Stimulated activated CD8-positive, alpha-beta memory T cell treated with anti-CD3 and anti-CD28 coated beads, Interleukin-15, amount 100 ng/mL, for 1 hour (primary cell): Measurements from ENCODE around the gene RNF220.

Experiments
- DNase-seq: peaks from one replicate; pipeline ENCODE4 v3.0.0-alpha.2; 2020; ENCODE audit warnings: low read depth

RNF220 gene

DNA sequence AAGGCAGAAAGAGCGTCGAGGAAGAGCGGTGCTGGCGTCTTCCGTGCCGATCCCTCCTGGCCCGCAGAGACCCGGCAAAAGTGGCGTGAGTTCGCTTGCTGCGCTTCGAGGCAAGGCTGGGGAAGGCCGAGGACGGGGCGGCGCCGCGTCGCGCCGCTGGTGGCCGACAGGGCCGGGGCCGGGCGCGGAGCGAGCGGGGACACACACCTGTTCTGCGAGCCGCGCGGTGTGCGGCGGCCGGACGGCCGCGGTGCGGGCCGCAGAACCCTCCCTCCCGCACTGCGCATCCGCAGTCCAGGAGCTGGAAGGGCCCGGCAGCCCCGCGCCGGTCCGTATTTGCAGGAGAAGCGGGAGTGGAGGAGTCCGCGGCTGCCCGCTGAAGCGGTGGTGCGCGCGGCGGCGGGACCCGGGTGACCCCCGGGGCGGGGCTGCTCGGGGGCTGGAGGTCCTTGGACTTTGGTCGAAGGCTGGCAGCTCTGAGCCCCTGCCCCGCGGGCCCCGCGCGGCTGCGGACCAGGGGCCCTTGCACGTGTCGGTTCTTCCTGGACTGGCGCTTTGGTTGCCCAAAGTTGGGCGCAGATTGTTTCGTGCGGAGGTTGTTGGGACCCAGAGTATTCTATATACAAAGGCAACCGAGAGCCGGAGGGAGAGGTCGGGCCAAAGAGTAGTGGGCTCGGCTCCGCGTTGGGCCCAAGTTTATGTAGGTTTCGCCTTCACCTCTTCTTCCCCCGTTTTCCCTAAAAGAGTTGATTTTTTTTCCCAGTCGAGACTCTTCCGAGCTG is 2.6 kb downstream of the RNF220 start:
- no peak for DNase-seq

DNA sequence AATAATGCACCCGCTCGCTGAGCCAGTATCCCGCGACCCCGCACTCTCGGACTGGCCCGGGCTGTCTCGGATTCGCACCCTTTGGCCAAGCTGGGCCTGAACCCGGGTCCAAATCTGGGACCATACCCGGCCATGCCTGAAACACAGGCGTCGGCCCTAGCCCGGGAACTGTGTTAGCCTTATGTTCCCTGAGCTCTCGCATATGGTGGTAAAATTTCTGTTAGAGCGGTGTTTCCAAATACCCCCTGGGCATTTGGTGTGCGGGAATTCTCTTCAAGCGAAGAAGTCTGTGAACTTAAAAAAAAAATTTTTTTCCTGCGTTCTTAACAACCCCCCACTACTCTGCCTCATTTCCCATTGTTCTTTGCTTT is 3.1 kb downstream of the RNF220 start:
- DNase-seq, result no peak

DNA sequence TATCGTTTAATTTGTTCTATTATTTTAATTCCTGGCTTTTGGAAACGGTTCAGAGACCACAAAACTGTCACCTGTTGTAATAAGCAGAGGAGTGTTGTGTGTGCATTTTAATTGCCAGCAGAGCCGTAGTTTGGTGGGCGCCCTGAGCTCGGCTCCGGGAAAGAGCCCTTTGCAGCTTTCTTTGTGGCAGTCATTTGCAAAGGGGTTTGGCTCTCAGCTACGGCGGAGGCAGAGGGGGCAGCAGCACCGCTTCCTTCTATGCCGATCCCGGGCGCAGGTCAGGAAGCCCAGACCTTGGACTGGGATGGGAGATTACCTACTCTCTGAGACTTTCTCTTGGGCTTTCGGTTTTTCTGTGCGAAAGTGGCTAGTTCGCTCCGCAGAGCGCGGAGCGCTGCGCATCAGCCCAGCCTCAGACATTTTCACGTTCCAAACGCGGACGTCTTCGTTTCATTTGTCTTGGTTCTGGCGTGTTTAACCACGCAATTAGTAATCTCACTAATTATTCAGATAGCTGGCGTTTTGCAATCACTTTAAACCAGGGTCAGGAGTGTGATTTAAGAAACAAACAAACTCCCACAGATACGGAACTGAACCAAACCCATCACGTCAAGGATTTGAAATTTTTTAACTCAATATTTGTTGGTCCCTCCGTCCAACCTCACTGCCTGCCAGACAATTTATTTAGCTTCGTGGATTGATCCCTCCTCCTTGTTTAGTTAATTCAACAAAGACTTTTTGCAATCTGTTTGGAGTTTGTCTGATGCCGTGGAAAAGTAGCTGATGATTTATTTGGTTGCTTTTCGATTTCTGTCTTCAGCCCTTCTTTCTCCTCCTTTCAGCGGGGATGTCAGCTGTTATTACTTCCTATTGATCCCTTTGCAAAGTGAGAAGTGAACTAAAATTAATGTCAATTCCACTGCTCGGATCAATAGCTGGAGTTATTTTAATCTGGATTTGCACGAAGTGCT is 3.9 kb downstream of the RNF220 start:
- no peak for DNase-seq

DNA sequence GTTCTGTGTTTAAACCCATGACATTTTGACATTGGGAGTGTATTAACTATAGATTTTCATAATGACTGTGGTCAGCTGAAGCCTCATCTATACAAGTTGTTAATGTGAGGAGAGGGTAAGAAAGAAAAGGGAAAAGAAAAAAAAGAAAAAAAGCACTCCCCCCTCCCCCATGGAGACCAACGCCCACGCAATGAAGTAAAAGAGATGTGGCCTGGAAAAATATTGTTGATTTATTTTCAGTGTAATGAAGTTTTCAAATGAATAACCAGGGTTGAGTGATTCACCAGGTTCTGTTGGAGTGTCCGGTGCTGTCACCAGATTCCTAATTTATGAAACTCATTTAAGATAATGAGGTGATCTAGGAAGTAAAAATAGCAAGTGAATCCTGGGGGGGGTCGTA is 4.7 kb downstream of the RNF220 start:
- no peak for DNase-seq

DNA sequence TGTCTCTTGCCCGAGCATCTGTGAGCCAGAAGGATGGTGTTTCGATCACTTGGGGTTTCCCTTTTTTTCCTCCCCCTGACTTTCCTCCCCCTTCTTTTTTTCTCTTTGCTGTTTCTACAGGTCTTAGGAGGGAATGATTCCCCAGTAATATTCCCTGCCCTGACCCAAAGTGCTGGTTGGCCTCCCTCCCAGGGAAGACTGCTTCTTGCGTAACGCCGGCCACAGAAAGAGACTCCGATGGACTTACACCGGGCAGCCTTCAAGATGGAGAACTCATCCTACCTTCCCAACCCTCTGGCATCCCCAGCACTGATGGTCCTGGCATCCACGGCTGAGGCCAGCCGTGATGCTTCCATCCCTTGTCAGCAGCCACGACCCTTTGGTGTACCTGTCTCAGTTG is 6.8 kb downstream of the RNF220 start:
- no peak for DNase-seq

DNA sequence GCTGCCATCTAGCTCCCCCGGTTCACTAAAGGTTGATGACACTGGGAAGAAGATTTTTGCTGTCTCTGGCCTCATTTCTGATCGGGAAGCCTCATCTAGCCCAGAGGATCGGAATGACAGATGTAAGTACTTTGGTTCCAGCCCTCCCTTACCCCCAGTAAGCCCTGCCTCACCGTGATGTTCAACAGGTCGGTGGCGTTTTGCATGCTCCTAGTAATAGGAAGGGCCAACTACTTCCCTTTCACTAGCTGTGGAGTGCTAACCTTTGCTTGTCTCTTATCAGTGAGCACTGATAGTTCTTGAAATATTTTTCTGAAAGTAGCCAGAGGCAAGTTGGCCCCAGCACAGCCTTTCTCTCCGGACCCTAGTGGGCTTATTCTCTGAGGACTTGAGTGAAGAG is 7.5 kb downstream of the RNF220 start:
- DNase-seq, result no peak

DNA sequence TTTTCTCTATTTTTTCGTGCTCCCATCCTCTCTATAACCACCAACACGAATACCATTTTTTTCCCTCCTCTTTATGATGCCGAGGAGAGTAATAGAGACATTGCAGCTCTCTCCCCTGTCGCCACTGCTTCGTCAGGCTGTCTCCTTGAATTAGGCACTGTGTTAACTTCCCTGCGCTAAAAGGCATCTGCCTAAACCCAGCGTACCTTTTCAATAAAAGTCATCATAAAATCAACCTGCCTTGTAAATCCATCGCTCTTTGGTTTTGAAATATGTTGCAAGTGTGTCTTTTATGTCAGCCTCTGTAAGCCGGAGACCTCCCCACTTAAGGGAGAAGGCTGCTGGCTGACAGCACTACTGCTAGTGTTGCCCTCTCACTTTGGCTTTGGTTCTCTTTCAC is 8.7 kb downstream of the RNF220 start:
- DNase-seq, result no peak

DNA sequence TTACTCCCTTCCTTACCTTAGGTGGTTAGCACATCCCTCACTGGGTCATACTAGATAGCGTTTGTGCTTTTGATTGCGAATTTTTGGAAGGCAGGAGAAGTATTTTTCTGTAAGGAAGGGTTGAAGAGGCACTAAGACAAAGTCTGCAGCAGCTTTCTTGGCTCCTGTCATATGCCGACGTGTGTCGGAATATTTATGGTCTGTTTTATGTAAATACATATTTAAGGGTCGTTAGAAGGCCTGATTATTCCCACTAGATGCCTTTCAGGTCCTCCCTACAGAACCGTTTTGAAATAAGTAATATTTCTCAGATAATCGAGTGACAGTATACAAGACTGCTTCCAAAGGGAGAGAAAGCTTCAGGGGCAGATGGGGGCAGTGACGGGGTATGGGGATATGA is 10.0 kb downstream of the RNF220 start:
- DNase-seq, result no peak

DNA sequence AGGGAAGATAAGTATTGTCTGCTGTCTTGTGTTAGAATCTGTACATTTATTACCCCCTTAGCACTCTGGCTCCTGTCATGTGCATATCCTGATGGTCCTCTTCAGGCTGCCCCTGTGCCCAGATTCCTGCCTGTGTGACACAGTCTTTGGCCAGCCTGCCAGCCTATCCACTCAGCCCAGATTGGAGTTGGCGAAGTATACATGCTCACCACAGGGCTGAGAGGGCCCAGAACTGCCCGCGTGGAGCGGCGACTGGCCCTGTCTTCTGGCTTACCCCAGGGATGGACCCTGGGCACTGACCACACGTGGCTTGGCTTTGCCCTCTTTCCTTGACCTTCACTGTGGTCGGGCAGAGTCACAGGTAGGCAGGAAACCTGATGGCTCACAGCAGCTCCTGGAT is 11.4 kb downstream of the RNF220 start:
- DNase-seq, result no peak

DNA sequence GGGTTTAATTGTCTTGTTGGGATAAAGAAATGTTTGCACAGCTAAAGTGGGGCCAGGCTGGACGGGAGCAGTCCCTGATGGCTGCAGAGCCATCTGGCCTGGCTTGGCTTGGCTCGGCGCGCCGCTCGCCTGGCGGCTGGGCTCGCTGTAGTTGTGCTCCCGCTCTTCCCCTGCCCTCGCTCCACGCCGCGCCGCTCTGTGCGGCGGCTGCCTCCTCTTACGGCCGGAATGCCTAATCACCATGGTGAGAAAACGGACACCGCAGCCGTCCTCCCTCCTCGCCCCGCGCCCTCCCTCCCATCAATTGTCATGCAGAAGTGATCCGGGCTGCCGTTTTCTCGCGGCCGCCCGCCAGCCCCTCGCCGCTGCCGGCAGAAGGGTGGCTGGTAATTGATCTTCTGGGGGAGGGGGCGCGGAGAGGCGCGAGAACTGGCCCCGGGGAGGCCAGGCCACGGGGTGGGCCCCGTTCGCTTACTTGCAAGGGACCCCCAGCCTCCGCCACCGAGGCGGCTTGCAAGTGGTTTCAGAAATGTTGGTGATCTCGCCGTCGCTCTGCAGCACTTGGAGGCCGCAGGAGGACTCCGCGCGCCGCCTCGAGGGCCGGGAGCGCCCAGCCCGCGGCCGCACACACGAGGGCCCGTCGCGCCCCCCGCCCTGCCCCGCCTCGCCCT is 12.4 kb downstream of the RNF220 start:
- DNase-seq, result no peak

DNA sequence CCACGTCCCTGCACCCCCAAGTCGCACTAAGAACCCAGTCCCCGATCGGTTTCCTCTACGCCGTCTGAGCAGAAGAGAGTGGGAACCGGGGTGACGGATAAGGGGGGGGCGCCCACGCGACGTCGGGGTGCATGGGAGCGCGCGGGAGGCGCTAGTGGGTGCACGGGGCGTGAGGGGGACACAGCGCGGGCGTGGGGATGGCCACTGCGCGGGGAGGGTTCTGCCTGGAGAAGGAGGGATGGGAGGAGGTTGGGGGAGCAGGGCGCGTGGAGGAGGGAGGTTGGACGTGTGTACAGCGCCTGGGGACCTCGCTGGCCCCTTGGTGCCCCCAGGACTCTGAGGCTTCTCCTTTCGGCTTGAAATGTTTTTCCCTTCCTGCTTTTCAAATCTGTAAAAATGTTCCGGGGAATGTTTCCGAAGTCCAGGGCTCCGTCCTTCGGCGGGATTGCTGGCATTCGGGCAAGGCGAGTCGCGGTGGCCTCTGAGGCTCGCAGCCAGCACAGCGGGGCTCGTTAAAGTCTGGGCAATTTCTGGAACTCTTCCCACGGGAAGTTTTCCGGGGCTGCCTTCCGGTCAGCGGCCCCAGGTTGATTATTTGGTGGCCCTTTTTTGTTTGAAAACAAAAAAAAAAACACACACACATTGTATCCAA is 13.1 kb downstream of the RNF220 start:
- DNase-seq, result no peak

DNA sequence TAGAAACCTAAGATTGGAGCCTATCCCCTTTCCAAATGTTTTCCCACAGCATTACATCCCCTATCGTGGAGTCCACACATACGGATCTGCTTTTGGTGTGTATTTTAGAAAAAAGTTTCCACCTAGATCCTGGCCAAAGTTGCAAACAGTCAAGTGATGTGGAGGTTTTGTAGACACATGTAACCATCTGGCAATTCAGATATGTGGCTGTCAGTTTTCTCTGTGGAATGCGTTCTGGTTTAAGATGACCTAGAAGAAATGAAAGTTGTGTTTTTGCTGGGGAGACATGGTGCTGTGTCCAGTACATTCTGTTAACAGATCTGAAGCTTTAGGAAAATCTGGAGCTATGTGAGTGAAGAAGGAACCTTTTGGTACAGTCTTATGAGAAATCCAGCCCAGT is 14.8 kb downstream of the RNF220 start:
- no peak for DNase-seq

DNA sequence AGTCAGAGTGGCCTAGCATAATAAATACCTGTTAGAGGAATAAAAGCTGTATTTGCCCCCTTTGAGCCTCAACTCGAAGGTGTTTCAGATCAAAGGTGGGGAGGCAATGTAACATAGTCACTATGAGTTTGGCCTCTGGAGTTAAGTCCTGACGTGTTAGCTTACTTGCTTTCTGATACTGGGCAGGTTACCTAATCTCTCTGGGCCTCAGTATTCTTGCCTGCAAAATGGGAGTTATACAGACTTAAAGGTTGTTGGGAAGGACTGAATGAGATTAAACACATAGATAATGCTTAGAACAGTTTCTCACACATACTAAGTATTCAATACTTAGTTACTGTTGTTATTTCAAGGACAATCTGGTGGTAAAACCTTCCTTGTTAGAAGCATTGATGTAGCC is 15.5 kb downstream of the RNF220 start:
- no peak for DNase-seq

DNA sequence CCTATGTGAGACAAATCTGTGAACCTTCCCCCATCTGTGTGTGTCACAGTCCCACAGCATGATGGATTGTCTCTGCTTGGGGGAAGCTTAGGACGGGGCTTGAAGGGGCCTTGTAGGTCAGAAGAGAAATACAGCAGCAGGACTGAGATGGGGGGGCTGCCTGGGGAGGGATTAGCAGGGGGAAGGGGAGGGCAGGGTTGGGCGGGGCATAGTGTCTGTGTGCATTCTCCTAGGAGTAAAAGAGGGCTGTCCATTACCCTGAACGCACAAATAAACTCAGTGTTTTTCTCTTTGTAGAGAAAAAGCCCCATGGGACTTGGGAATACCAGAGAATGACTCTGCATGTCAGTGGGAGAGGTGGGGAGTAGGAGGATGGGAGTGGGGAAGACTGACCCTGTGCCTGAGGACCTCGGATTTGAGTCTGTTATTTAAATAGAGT is 16.4 kb downstream of the RNF220 start:
- DNase-seq, result no peak

DNA sequence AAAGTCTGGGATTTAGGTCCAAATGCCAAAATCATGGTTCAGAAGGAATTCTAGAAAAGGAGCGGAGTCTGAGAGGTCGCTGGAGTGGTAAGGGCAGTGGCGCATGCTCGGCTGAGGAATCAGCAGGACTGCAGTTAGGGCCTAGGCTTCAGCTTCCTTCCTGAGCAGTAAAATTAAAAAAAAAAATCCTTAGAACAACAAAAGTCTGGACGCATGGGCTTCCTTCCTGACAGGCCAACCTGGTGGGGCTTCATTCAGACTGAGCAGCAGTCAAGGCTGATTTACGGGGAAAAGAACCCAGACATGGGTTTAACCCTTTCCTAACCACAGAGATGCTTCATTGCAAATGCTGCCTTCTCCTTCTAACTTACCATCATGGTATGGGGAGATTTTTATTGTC is 17.1 kb downstream of the RNF220 start:
- DNase-seq, result no peak

DNA sequence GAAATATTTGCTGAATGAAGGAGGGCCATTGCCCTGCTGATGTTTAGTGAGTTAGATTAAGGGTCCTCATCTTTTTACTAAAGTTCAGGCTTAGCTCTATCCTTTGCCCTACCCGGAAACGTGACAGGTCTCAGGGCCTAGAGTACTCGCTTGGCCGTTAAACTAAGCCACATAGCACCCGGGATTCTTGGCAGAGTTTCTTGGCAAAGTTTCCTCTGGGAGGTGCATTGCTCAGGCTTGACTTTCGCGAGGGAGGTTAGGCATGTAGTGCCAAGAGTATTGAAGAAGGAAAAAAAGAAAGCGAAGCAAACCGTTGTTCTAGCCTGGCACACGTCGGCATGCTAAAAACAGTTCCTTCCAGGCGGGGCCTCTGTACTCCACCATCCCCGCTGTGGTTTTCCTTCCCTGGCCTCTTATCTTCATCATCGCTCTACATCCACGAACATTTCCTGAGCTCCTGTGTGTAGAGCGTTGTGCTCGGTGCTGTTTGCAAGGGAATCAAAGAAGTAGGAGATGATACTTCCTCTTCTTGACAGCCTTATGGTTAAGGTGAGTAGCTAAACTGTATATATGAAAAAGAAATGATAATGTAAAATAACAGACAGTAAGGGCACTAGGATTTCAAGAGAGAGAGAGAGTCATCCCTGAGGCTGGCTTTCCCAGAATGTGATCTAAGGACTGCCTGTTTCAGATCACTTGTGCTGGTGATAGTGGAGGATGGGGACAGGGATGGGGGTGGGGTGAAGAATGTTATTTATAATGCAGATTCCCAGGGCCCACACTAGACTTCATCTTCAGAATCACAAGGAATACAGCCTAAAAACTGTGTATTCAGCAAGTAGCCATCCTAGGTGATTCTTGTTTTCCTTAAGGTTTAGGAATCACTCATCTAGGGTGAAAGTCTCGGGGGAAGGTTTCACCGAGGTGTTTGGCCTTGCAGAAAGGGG is 18.8 kb downstream of the RNF220 start:
- DNase-seq, result no peak

DNA sequence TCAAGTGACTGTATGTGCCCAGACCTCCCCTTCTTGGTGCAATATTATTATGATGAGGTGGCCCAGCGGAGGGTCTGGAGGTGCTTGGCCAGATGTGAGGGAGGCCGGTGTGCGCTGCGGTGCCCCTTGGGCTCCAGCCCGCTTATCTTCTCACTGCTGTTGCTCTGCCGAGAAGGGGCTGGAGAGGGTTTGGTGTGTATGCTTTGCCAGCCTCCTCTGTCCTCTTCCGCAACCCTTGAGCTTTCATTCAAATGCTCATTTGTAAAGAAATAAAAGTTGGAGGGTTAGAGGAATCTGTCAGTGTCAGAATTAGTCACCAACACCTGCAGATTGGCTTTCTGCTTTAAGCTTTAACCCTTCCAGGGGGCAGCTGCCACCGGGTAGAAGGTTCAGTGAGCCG is 19.7 kb downstream of the RNF220 start:
- DNase-seq, result no peak

DNA sequence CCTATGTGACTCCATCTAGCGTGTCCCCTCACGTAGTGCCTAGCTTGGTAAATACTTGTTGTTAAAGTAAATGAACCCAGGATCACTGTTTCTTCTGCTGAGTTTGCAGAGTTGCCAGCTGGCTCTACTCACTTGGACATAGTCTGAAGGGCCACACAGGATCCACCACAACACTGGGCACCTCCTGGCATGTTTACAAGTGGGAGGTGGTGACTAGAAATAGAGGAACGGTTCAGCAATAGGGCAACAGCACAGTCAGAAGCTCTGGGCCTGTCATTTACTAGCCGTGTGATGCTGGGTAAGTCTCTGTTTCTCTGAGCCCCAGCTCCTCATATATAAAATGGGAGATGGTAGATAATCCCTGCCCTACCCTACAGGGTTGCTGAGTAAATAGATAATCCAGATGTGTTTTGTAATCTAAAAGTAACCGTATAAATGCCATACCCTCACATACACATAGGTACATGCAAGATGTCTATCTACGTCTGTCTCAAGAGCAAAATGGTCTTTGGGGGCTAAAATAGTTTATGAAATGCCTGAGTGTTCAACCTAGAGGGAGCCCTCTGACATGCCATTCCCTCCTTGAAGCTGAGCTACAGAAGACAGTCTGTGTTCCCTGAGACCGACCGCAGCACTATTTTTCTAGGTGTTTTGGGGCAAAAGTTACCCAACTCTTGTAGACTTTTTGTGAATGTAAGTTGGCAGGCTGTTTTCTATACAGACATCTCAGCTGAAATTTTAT is 20.5 kb downstream of the RNF220 start:
- no peak for DNase-seq

DNA sequence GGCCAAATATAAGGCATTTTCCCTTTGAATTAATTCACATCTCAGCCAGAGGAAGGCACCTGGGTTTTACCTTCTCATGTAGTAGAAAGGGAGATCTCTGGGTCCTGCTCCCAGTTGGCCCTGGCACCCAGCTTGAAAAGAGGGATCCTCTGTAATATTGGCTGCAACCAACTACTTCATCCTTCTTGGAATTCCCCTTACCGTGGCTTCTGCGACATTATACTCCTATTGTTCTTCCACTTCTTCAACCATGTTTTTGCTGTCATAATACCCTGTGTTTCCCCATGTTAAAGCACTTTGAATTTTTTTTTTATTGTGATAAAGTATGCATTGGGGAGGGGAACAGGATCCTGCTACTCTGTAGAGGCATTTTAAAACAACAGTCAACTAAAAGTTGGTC is 26.8 kb downstream of the RNF220 start:
- DNase-seq, result no peak

DNA sequence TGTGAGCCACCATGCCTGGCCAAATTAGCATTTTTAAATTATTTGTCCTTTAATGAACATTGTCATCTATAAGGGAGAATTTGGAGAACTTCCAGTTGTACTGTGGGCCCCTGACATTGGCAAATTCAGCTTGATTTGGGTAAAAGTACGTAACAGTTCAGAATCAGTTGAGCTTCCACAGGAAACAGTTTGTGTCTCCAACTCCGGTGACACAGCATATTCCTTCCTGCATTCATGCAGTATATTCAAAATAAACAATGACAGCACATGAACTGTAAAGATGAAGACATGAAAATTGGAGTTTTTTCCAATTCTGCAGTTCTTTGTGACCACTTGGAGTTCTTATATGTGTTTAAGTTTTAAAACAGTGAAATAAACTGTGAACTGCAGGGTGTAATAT is 28.2 kb downstream of the RNF220 start:
- no peak for DNase-seq
